Articular chondrocyte of knee joint (primary cell): ENCODE results near the gene PROSER2. TPM values are rescaled to one million over a fixed set of nuclear protein-coding genes. Genes with fewer than 3 reads are reported as not detected.

Experiments
- total RNA-seq: library from RNA; depleted of rRNA; stranded (reverse); fragments of >200 nt; gene quantifications from 2 replicates; pipeline ENCODE4 v1.2.3, GENCODE V29; 2012

The PROSER2 gene
- 8.1 and 8.4 TPM in 2 replicates for total RNA-seq

GRCh38 chr10:11823122-11823988, at the start of gene PROSER2:
Gene PROSER2, plus strand, starts transcription at chr10:11823356. Its CDS starts 28,722 bp downstream, at chr10:11852078.

Other genes starting within 250 kb of the PROSER2 start
- gene USP6NL, start 211.7 kb upstream of the PROSER2 start, total RNA-seq = 12.9 and 17.2 TPM in 2 replicates
- 10.2 and 10.4 TPM in 2 replicates for gene ECHDC3, start 81.0 kb upstream of the PROSER2 start, total RNA-seq
- 14.5 and 17.1 TPM in 2 replicates for gene UPF2, start 219.5 kb downstream of the PROSER2 start, total RNA-seq
- gene DHTKD1, start 245.6 kb downstream of the PROSER2 start, total RNA-seq = 16.6 and 19.6 TPM in 2 replicates